ENCODE results near the gene RIN3.

RIN3 gene

DNA sequence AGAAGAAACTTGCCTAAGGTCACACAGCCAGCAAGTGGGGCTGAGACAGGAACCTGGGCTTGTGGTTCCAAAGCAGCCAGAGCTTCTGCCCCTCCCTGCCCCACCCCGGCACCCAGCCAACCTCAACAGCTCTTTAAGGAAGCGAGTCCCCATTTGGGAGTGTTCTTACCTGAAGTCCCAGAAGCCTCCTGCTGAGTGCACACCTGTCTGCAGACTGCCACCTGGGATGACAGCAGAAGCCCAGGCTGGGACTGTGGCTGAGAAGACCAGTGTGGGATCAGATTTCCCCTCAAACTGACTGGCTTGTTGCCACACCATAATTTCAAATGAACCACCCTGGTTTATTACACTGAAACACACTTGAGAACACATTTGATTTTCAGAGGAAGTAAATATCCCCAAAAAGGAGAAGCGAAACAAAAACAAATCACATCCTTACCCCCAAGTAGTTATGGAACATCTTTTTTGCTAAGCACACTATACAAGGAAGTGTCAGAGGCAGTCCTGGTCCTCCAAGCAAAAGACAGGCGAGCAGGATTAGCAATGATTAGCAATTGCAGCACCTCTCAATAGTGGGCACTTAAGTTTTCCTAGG is 6.3 kb upstream of the RIN3 start:
- no peak for DNase-seq (ENCODE audit: low read depth in 2 of 2)

DNA sequence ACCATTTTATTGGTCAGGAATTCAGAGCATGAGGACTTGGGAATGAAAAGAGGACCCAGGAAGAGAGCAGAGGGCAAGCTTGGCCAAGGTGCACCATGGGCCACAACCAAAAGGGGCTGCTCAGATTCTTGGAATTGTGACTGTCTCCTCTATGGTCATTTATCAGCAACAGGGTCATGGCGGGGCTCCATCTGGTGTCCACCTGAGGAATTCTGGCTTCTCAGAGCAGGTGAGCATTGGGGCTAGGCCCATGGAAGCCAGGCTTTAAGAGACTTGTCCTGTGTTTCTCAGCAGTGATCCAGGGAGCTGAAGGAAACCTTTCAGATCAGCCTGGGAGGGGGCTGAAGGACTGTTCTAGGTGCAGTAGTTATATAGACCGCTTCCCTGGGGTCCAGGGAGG is 2.6 kb upstream of the RIN3 start:
- DNase-seq (ENCODE audit: low read depth in 2 of 2): no peak

DNA sequence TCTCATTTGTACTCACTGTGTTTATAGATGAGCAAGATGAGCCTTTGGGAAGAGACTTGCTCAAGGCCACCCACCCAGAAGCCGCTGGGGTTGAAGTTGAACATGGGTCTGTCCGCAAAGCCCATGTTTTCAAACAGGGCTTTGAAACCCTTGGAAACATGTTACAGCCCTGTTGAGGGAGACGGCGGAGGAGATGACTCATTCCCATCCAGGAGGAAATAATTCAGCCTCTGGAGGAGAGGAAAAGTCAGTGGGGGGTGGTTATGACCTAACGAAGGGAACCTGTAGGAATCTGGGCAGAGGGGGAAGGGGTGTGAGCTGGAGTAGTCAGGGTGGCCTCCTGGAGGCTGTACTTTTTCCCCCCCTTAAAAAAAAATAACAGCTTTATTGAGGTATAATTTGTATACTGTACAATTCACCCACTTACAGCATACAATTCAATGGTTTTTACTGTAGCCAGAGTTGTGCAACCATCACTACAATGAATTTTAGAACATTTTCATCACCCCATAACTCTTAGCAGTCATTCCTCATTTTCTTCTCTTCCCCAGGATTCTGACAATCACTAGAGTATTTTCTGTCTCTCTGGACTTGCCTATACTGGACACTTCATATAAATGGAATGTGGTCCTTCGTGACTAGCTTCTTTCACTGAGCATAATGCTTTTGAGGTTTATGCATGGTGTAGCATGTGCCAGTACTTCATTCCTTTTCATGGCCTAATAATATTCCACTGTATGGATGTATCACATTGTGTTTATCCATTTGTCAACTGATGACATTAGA is 1.9 kb upstream of the RIN3 start:
- no peak for DNase-seq (ENCODE audit: low read depth in 2 of 2)

DNA sequence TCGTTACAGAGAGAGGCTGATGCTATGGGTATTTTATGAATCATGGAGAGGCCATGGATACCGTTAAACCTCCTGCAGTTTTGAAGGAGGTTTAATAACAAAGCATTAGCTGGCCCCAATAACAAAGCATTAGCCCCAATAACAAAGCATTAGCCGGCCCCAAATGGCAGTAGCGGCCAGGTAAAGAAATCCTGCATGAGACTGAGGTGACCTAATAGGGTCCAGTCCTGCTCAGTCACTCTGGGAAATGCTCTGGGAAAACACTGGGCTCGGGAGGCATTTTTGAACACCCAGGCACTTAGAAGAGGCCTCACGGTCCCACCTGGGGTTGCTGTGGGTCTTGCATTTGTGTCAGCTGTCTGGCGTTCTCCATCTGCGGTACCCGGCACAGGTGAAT is 776 bp upstream of the RIN3 start:
- no peak for DNase-seq (ENCODE audit: low read depth in 2 of 2)

DNA sequence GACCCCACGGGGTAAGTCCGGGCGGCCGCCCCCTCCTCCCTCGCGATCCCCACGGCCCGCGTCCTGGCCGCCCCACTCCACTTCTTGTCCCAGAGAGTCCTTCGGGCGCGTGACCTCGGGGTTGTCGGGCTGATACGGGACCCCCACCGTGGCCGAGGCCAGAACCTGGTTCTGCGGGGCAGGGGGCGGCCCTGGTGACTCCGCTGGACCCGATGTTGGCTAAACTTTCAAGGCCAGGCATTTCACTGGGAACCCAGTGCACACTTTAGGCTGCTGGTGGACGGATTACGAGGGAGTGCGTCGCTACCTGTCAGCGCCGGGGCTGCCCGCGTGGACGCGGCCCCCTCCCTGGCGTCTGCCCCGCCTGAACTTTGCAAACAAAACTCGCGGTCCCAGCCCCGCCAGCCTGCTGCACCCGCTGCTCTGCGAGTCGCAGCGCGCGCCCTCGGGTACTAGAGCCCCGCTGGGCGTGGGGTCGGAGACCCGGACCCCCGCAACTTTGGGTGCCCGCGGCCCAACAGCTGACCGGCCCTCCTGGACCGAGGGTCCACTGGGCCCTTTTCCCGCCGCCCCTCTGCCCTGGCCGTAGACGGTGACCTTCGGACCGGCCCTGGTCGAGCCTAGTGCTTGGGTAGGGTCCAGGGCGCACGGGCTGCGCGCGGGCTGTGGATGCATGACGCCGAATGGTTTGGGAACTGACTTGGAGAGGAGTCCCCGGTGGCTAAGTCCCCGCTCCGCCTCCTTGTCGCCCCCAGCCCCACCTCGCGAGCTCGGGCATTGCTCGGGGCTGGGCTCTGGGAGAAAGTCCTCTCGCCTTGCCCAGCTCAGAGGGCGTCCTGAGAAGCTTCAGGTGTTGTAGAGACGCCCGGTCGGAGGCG is 624 bp downstream of the RIN3 start:
- no peak for DNase-seq (ENCODE audit: low read depth in 2 of 2)

DNA sequence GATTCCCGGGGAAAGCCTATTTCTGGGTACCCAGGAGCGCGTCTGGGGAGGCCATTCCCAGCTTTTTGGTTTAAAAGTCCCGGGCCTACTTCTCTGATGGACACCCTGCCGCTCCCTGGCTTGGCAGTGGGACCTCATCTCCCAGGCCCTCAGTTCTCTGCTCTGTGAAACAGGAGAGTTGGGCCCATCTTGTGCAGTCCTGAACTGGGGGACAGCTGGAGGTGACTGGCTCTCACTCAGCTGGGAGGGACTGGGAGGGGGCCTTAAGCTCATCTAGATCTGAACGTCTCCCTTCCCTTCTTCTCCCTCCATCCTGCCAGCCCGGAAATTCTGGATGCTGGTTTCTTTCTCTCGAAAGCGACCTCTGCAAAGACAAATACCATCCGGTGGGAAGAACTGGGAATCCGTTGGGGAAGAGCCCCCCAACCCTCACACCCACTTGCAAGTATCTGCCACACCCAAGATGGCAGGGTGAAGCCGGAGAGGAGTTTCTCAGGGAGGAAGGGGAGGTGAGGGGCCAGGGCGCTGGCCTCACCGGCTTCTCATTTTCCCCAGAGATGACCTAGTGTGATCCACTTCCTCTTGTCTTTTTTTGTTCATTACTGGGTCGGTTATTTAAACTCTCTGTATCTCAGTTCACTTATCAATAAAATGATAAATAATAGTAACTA is 1.4 kb downstream of the RIN3 start:
- DNase-seq (ENCODE audit: low read depth in 2 of 2): no peak

DNA sequence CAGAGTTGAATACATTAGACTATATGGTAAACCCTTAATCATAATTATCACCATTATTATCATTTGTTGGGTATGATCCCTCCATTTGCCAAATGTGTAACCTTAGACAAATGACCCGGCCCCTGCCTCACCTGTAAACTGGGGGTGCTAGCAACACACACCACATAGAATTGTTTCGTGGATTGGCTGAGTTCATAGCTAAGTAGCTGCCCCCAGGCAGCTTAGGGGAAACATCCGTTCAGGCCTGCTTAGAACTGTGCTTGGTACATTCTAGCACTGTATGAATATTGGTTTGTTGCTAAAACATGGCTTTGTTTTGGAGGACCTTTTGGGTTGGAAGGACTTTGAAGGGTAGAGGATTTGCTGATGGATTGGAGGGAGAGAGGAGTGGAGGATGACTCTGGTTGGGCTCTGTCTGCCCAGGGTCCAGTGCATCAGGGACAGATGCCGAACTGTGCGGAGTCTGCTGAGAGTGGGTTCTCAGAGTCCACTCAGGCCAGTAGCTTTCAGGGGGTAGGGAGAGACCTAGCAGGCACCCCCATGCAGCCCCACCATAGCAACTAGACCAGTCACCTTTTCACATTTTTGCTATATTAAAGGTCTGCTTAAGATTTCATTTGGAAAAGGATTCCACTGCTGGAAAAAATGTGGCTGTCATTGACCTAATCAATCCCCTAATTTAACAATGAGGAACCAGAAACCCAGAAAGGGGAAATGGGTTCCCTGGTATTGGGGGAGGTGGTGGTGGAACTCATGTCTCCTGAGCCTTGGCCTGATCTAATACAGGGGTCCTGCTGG is 2.2 kb downstream of the RIN3 start:
- DNase-seq (ENCODE audit: low read depth in 2 of 2): no peak

DNA sequence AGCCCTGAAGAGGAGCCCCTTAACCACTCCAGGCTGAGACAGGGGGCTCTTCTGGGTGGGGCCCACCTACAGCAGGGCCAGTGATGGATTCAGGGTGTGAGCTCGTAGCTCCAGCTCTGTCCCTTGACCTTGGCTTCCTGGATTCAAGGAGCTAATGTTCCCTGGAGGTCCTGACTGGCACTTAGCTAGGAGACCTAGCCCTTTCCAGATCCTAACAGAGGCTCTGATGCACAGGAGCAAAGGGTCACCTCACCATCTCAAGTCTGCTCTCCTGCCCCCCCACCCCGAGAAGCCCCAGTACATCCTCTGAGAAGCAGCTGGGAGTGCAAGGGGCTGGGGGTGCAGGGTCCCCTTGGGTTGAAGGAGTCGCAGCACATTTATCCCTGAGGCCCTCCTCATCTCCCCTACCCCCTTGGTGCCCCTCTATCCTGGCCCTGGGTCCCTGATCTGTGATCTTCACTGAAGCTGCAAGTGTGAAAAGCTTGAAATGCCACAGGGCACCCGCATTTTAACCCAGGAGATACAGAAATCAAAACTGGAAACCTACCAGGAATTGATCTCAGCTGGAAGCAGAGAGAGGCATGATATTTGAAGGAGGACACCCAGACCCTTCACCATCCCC is 2.9 kb downstream of the RIN3 start:
- no peak for DNase-seq (ENCODE audit: low read depth in 2 of 2)

DNA sequence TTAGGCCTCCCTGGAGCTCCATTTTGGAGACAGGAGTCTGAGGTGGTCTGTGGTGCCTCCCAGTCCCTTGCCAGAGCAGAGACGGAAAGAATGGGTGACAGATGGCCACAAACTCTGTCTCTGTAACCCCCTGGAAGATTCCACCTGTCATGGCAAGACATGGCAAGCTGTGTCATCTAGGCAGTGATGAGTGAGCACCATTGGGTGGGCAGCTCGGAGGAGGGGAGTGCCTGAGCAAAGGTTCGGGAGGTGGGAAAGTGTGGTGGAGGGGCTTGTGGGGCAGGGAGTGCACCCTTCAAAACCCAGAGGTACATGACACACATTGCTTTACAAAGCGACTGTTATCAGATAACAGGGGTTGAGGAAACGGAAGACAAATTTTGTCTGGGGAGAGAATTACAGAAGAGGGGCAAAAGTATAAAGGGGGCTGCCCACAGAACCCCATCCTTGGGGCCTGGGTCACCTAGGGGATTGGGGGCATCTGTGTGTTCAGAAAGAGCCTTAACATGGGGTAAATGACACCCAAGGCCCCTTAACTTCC is 3.5 kb downstream of the RIN3 start:
- peak; percentile 56 to 76 for DNase-seq (ENCODE audit: low read depth in 2 of 2)

DNA sequence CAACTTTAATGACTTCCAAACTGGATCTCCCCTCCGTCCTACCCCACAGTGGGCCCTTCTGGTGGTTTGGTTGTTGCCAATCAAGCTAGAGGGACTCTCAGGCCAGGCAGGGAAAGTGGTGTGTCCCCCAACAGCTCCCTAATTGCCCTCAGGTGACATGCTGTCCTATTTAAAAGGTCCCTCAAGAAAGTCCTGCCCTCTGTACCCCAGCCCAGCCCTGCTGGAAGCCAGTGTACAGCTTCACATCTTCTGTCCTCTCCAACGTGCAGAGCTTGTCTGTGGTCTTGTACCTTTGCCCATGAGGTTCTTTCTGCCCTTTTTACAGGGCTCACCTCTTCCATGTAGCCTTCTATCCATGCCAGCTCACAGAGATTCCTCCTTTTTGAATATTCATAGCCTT is 4.2 kb downstream of the RIN3 start:
- no peak for DNase-seq (ENCODE audit: low read depth in 2 of 2)

DNA sequence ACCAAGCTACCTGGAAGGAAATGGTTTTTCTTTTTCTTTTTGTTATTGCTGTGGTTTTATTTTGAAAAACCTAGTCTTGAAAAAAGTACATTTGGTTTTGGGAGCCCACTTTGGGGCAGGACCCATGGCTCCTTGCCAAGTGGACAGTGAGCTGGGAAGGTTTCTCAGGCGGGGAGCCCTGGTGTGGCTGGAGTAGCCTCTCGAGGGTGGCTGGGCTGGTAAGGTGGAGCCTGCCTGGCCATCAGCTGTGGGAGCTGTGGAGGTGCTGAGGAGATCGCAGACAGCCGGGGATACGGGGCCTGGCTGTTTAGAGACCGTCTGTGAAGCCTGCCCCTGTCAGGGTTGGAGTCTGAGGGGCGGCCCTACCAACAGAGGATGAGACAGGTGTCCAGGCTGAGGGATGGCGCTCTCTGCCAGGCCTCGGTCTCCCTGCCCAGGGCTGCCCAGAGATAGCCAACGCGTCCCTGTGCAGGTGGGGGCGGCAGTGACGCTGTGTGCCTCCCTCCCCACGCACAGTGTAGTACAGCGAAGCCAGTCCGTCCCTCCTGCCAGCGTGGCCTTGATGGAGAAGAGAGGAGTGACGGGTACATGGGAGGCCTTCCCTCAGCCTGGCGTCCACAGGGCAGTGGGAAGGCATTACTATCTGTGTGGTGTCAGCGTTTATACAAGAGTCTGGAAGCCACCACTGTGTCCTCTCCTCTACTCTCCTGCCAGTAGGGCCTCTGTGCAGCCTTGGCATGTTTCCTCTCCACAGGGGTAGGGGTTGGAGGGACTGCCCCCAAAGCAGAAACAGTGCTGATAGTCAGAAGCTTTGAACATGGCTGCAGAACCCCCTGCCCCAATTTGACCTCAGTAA is 5.9 kb downstream of the RIN3 start:
- DNase-seq (ENCODE audit: low read depth in 2 of 2): no peak

DNA sequence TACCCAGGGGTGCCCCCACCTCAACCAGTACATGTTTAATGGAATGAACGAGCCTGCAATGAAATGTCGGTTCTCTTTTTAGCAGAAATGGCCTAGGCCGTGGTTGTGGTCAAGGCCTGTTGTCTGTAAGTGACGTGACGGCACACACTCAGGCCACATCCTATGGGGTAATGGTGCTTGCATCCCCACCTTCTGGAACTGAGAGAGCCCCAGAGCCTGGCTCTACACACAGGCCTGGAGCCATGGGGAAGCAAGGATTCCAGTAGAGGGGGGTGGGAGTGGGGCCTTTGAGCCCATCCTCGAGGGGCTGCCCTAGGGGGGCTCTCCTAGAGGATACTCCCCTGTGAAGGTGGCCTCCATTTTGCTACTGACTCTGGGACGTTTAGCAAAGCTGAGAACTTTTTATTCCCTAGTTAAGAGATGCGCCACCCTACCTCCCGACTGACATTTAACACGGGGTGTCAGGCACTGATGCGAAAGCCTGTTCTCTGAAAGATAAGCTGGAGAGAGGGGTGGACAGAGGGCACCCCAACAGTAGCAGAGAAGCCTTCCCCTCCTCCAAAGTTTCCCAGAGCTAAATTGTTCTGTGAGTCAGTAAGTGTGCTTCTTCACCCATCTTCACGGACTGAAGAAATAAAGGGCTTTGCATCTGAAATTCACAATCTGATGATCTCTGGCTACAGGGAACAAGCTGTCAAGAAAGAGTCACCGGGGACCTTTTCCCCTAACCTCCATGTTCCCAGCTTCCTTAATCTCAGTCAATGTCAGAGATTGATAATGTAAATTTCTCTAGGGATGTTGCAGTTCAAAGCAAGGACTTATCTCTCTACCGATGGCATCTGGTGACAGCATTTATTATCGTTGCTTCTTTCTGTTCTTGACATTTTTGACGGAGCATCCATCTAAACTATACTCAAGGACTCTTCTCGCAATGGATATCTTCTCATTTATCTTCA is 6.8 kb downstream of the RIN3 start:
- no peak for DNase-seq (ENCODE audit: low read depth in 2 of 2)

DNA sequence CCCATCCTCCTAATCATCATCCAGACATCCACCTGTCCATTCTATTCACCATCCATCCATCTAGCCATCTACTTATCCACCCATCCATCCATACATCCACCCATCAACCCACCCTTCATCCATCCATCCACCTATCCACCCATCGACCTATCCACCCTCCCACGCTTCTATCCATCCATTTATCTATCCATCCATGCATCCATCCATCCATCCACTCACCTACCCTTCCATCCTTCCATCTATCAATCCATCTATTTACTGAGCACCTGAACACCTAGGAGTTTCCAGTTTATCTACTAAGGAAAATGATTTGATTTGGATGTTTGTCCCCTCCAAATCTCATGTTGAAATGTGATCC is 7.5 kb downstream of the RIN3 start:
- no peak for DNase-seq (ENCODE audit: low read depth in 2 of 2)

DNA sequence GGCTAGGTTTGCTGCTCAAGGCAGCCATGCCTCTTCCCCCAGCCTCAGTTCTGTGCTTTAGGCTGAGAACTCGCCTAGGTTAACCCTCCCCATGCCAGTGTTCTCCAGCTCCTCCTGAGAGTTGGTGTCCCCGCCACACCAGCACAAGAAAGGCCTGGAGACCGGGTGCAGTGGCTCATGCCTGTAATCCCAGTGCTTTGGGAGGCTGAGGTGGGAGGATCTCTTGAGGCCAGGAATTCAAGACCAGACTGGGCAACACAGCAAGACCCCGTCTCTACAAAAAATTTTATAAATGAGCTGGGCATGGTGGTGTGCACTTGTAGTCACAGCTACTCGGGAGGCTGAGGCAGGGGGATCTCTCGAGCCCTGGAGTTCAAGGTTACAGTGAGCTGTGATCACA is 10.2 kb downstream of the RIN3 start:
- DNase-seq (ENCODE audit: low read depth in 2 of 2): no peak

DNA sequence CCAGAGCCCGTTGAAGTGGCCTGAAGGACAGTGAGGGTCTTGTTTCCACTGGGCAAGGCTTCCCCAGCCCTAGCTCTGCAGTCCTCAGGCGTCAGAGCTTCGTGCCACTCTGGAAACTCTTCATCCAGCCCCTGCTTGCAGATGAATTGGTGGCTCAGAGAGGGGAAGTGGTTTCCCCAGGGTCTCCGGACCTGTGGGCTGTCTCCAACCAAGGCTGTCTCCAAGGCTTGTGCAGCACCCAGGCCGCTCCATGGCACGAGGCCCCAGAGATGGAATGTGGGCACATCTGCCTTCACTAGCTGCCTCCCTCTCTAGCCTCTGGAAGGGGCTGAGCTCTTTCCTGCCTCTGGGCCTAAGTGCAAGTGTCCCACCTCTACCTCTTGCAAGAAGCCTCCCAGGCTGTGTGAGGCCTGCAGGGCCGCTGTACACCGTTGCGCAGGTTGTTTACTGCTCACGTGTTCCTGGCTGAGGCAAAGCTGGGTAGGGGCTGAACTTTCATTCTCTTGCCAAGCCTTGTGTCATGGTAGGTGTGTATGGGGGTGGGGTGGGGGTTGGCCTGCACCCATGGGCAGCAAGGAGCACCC is 11.1 kb downstream of the RIN3 start:
- DNase-seq (ENCODE audit: low read depth in 2 of 2): no peak

DNA sequence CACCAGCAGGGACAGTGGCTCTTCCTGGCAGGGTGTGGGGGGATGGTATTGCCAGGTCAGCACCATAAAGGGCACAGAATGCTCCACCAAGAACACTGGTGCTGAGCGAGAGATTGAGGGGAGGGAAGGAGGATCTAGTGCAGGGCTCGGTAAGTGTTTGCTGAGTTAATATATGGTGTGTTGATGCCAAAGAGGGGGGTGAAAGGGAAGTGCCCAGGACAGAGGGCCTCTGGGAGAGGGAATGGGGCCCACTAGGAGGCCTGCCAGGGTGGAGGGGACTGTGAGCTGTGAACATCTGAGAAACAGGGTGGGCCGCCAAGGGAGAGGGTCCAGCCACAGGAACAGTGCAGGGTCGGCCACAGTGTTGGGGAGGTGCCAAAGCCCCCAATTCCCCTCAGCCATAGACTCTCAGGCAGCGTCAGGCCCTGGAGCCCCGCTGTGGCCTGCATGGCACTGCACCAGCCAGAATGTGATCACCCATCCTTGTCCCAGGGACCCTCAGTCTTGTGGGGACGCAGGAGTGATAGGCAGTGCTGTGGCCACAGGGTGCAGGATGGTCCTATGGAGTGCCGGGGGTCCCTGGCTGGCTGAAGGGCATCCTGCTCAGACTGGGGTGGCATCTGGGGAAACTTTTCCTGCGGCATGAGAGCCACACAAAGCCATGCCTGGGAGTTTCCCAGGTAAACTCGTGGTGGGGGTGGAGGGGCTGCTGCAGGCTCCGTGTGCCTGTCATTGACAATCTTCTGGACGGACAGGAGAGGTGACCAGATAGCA is 11.9 kb downstream of the RIN3 start:
- no peak for DNase-seq (ENCODE audit: low read depth in 2 of 2)

DNA sequence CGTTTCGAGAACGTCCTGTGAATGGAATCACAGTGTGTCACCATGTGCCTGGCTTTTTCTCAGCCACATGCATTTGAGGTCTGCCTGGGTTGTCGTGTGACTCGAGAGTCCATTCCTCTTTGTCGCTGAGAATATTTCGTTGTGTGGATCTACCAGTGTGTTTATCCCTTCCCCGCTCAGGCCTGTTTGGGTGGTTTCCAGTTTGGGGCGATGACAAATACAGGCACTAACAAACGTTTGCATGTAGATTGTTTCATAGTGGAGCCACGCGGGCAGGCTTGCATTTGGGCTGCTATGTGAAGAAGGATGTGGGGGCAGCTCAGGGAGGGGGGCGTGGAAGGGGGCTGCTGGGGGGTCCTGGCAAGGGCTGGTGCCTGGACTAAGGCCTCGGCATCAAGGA is 14.1 kb downstream of the RIN3 start:
- DNase-seq (ENCODE audit: low read depth in 2 of 2): no peak
